CD8-positive, alpha-beta memory T cell (primary cell): ENCODE results near the gene NOXO1. TPM values are rescaled to one million over a fixed set of nuclear protein-coding genes. Genes with fewer than 3 reads are reported as not detected.

Experiments
- CTCF ChIA-PET: fragments of 350-600 bp; sonication (Branson Sonifier 250); formaldehyde crosslinking; loops from one replicate; lab custom pipeline; 2021; ENCODE audit warnings: antibody characterized with exemption; lab: Charles Lee
- POLR2A ChIA-PET: fragments of 350-600 bp; sonication (Branson Sonifier 250); formaldehyde crosslinking; loops from one replicate; lab custom pipeline; 2021; ENCODE audit warnings: antibody characterized with exemption; lab: Charles Lee
- DNase-seq, 5 donors: peaks; one replicate each; pipeline versions ENCODE4 v3.0.0 to v3.0.0-alpha.2; 2020 to 2022; ENCODE audit warnings: mixed read lengths in 1 of 5
- H3K27ac ChIP-seq: one replicate; pipeline ENCODE4 v1.7.0; 2013; ENCODE audit warnings: low read depth, mild to moderate bottlenecking, low read length, moderate library complexity
- H3K27me3 ChIP-seq: 2 replicates; pipeline ENCODE4 v1.7.0; 2013; ENCODE audit warnings: low read length, mild to moderate bottlenecking; ENCODE audit not compliant: insufficient read depth, poor library complexity, severe bottlenecking
- H3K36me3 ChIP-seq: 2 replicates; pipeline ENCODE4 v1.7.0; 2013; ENCODE audit warnings: mild to moderate bottlenecking, low read length, moderate library complexity; ENCODE audit not compliant: insufficient read depth
- H3K4me1 ChIP-seq: 2 replicates; pipeline ENCODE4 v1.7.0; 2013; ENCODE audit warnings: mild to moderate bottlenecking, low read length, moderate library complexity; ENCODE audit not compliant: insufficient read depth
- H3K4me3 ChIP-seq: 2 replicates; pipeline ENCODE4 v1.7.0; 2013; ENCODE audit warnings: mild to moderate bottlenecking, low read length
- H3K9me3 ChIP-seq: 2 replicates; pipeline ENCODE4 v1.7.0; 2013; ENCODE audit warnings: mild to moderate bottlenecking, low read length
- H3K27ac Mint-ChIP-seq, 8 donors: one replicate each; pipeline ENCODE4 v1.8.0; 2020 to 2021; ENCODE audit warnings: mixed read lengths in 8 of 8, mild to moderate bottlenecking in 6 of 8, inconsistent platforms in 3 of 8, moderate library complexity in 3 of 8
- H3K27me3 Mint-ChIP-seq, 2 donors: one replicate each; pipeline ENCODE4 v1.8.0; 2020 to 2021; ENCODE audit warnings: mixed read lengths in 2 of 2, mild to moderate bottlenecking in 1 of 2, moderate library complexity in 1 of 2
- H3K36me3 Mint-ChIP-seq, 3 donors: one replicate each; pipeline ENCODE4 v1.8.0; 2020 to 2021; ENCODE audit warnings: mixed read lengths in 3 of 3, inconsistent platforms in 1 of 3, mild to moderate bottlenecking in 1 of 3
- H3K4me1 Mint-ChIP-seq, 3 donors: one replicate each; pipeline ENCODE4 v1.8.0; 2020 to 2021; ENCODE audit warnings: mixed read lengths in 3 of 3, inconsistent platforms in 1 of 3, mild to moderate bottlenecking in 1 of 3
- H3K4me3 Mint-ChIP-seq, 7 donors: one replicate each; pipeline ENCODE4 v1.8.0; 2020 to 2021; ENCODE audit warnings: mixed read lengths in 7 of 7, mild to moderate bottlenecking in 6 of 7, moderate library complexity in 4 of 7, inconsistent platforms in 2 of 7
- H3K9me3 Mint-ChIP-seq, 5 donors: one replicate each; pipeline ENCODE4 v1.8.0; 2020 to 2022; ENCODE audit warnings: mixed read lengths in 5 of 5, mild to moderate bottlenecking in 3 of 5, moderate library complexity in 2 of 5, inconsistent platforms in 1 of 5
- polyA plus RNA-seq: library from polyadenylated mRNA; unstranded; fragments of 300-500 nt; fragmentation: Illumina TruSeq; gene quantifications from one replicate; pipeline ENCODE4 v1.2.3, GENCODE V29; 2021
- total RNA-seq, 2 experiments: library from RNA; stranded (reverse); gene quantifications; one replicate each; pipeline ENCODE4 v1.2.3, GENCODE V29; 2021

The NOXO1 gene
- total and polyA plus RNA-seq, 3 experiments from 2014 or later, result 0.47 to 0.48 TPM; not detected in 1

GRCh38 chr16:1991948-1992703, 10.9 kb upstream of the NOXO1 start:
- Histone ChIP-seq H3K4me3 (peak overlapping the region; percentile 64), H3K4me1 (peaks cover 16% of the 10 kb centered on the region), H3K27ac (peak overlapping the region; percentile 54), H3K27me3 (peaks cover 14% of the 10 kb centered on the region), H3K36me3 (no peaks in the 10 kb centered on the region), H3K9me3 (no peaks in the 10 kb centered on the region)
- ChIA-PET CTCF (interaction anchor here (1.2 to 3.5 kb wide), 3 partner anchors 12 to 148 kb away, joined by 4 to 17 read pairs (median 5); partner anchors contain the start of gene TBL3), POLR2A (interaction anchor here (0.5 to 2.9 kb wide), 8 partner anchors 11 to 163 kb away, joined by 3 to 35 read pairs (median 4); partner anchors contain the start of genes NOXO1, RPS2, TBL3 and TRAF7)
- peak overlapping the region in 5 of 8 donors; percentile 51 to 95 (median 89) for H3K27ac Mint-ChIP-seq
- H3K27me3 Mint-ChIP-seq, result peaks cover 5 to 10% of the 10 kb centered on the region in 2 donors
- peak; percentile 88 to 99 (median 98) for DNase-seq
- no peaks in the 10 kb centered on the region for H3K9me3 Mint-ChIP-seq
- peaks cover 16 to 38% (median 24%) of the 10 kb centered on the region in 3 donors for H3K4me1 Mint-ChIP-seq
- H3K36me3 Mint-ChIP-seq, result peaks cover 0 to under 1% (median 0%) of the 10 kb centered on the region in 3 donors
- H3K4me3 Mint-ChIP-seq, result peak overlapping the region; percentile 53 to 88 (median 79)

- Histone ChIP-seq H3K36me3 (no peaks in the 10 kb centered on the region), H3K9me3 (no peaks in the 10 kb centered on the region), H3K4me3 (peak overlapping the region; percentile 64), H3K27me3 (peaks cover 14% of the 10 kb centered on the region), H3K4me1 (peaks cover 16% of the 10 kb centered on the region), H3K27ac (peak overlapping the region; percentile 54)
- ChIA-PET CTCF (interaction anchor here (1.5 kb wide), 1 partner anchor 20 kb away, joined by 4 read pairs; the partner anchor contains the start of gene TBL3), POLR2A (interaction anchor here (0.6 to 2.9 kb wide), 6 partner anchors 10 to 163 kb away, joined by 3 to 35 read pairs (median 6); partner anchors contain the start of genes NOXO1, RPS2, TBL3 and TRAF7)
- Mint-ChIP-seq H3K27ac (peak overlapping the region; percentile 72 to 96 (median 90)), H3K9me3 (no peaks in the 10 kb centered on the region), H3K4me1 (peaks cover 16 to 38% (median 22%) of the 10 kb centered on the region in 3 donors), H3K27me3 (peaks cover 6 to 10% of the 10 kb centered on the region in 2 donors), H3K36me3 (peaks cover 0 to 5% (median 0%) of the 10 kb centered on the region in 3 donors), H3K4me3 (peak overlapping the region; percentile 77 to 88 (median 80))
- no peak for DNase-seq
These were observed 10.3 kb upstream of the NOXO1 start for GRCh38 chr16:1991588-1991947.

- peak overlapping the region in 7 of 8 donors; percentile 72 to 96 (median 91) for H3K27ac Mint-ChIP-seq
- H3K27me3 ChIP-seq, result peaks cover 14% of the 10 kb centered on the region
- DNase-seq, result peak; percentile 46 to 76 (median 57)
- peak overlapping the region; percentile 64 for H3K4me3 ChIP-seq
- peaks cover 6 to 10% of the 10 kb centered on the region in 2 donors for H3K27me3 Mint-ChIP-seq
- H3K9me3 Mint-ChIP-seq, result no peaks in the 10 kb centered on the region
- ChIA-PET POLR2A (interaction anchor here (0.6 to 2.9 kb wide), 6 partner anchors 10 to 164 kb away, joined by 4 to 35 read pairs (median 6); partner anchors contain the start of genes NOXO1, RPS2, TBL3 and TRAF7), CTCF (interaction anchor here (1.5 kb wide), 1 partner anchor 19 kb away, joined by 4 read pairs; the partner anchor contains the start of gene TBL3)
- peaks cover 16 to 38% (median 21%) of the 10 kb centered on the region in 3 donors for H3K4me1 Mint-ChIP-seq
- H3K4me1 ChIP-seq, result peaks cover 16% of the 10 kb centered on the region
- peaks cover 0 to 9% (median 0%) of the 10 kb centered on the region in 3 donors for H3K36me3 Mint-ChIP-seq
- H3K27ac ChIP-seq, result peak overlapping the region; percentile 51
- peak overlapping the region; percentile 77 to 88 (median 80) for H3K4me3 Mint-ChIP-seq
- H3K9me3 ChIP-seq, result no peaks in the 10 kb centered on the region
- no peaks in the 10 kb centered on the region for H3K36me3 ChIP-seq
These were observed 9.9 kb upstream of the NOXO1 start for GRCh38 chr16:1991135-1991551.

GRCh38 chr16:1990351-1991134, 9.3 kb upstream of the NOXO1 start:
- Histone ChIP-seq H3K9me3 (no peaks in the 10 kb centered on the region), H3K27me3 (peaks cover 14% of the 10 kb centered on the region), H3K4me3 (peak overlapping the region; percentile 64), H3K36me3 (no peaks in the 10 kb centered on the region), H3K27ac (peak overlapping the region; percentile 51), H3K4me1 (peaks cover 16% of the 10 kb centered on the region)
- no peaks in the 10 kb centered on the region for H3K9me3 Mint-ChIP-seq
- peaks cover 9 to 10% of the 10 kb centered on the region in 2 donors for H3K27me3 Mint-ChIP-seq
- ChIA-PET POLR2A (interaction anchor here (0.6 to 2.9 kb wide), 6 partner anchors 18 to 164 kb away, joined by 3 to 35 read pairs (median 6); partner anchors contain the start of genes RPS2, TBL3 and TRAF7), CTCF (interaction anchor here (1.5 kb wide), 1 partner anchor 19 kb away, joined by 4 read pairs; the partner anchor contains the start of gene TBL3)
- H3K4me1 Mint-ChIP-seq, result peaks cover 16 to 39% (median 20%) of the 10 kb centered on the region in 3 donors
- H3K36me3 Mint-ChIP-seq, result peaks cover 0 to 14% (median 0%) of the 10 kb centered on the region in 3 donors
- H3K27ac Mint-ChIP-seq, result peak overlapping the region; percentile 72 to 95 (median 90)
- peak in 3 of 5 donors; percentile 29 to 68 (median 55) for DNase-seq
- H3K4me3 Mint-ChIP-seq, result peak overlapping the region; percentile 77 to 88 (median 80)

GRCh38 chr16:1990101-1990350, 8.8 kb upstream of the NOXO1 start:
- no peak for DNase-seq
- peaks cover 20% of the 10 kb centered on the region for H3K4me1 ChIP-seq
- no peak overlapping the region for H3K27ac ChIP-seq
- Mint-ChIP-seq H3K36me3 (peaks cover 0 to 15% (median 0%) of the 10 kb centered on the region in 3 donors), H3K27ac (no peak overlapping the region), H3K27me3 (peaks cover 9 to 10% of the 10 kb centered on the region in 2 donors), H3K9me3 (no peaks in the 10 kb centered on the region), H3K4me3 (no peak overlapping the region), H3K4me1 (peaks cover 17 to 44% (median 22%) of the 10 kb centered on the region in 3 donors)
- no peaks in the 10 kb centered on the region for H3K36me3 ChIP-seq
- H3K27me3 ChIP-seq, result peaks cover 14% of the 10 kb centered on the region
- no peaks in the 10 kb centered on the region for H3K9me3 ChIP-seq
- CTCF ChIA-PET, result no interaction called here
- H3K4me3 ChIP-seq, result no peak overlapping the region
- POLR2A ChIA-PET, result interaction anchor here (1.0 to 2.7 kb wide), 3 partner anchors 18 to 26 kb away, joined by 3 to 35 read pairs (median 4); partner anchors contain the start of genes RPS2 and TBL3

GRCh38 chr16:1989209-1990100, 8.2 kb upstream of the NOXO1 start, which contains the start of gene SYNGR3:
TSS of gene SYNGR3 (plus strand) at chr16:1989970. CDS start at chr16:1990103, 133 bp downstream.
- H3K27me3 ChIP-seq, result peaks cover 14% of the 10 kb centered on the region
- H3K27ac ChIP-seq, result peak within 1 kb of the TSS; percentile 51
- H3K4me3 ChIP-seq, result peak within 1 kb of the TSS; percentile 64
- peak within 1 kb of the TSS; percentile 63 to 88 (median 79) for H3K4me3 Mint-ChIP-seq
- no peak for DNase-seq
- H3K4me1 Mint-ChIP-seq, result peaks cover 22 to 50% (median 25%) of the 10 kb centered on the region in 3 donors
- H3K36me3 Mint-ChIP-seq, result peaks cover 0 to 17% (median 0%) of the 10 kb centered on the region in 3 donors
- no peaks in the 10 kb centered on the region for H3K9me3 ChIP-seq
- H3K4me1 ChIP-seq, result peaks cover 26% of the 10 kb centered on the region
- no peaks in the 10 kb centered on the region for H3K36me3 ChIP-seq
- H3K27me3 Mint-ChIP-seq, result peaks cover 9 to 10% of the 10 kb centered on the region in 2 donors
- ChIA-PET CTCF (interaction anchor here (1.3 kb wide), 1 partner anchor 15 kb away, joined by 3 read pairs; no protein-coding TSS in a partner anchor), POLR2A (interaction anchor here (1.0 to 2.6 kb wide), 2 partner anchors 18 to 24 kb away, joined by 3 to 9 read pairs; partner anchors contain the start of genes RPS2 and TBL3)
- no peaks in the 10 kb centered on the region for H3K9me3 Mint-ChIP-seq
- H3K27ac Mint-ChIP-seq, result peak within 1 kb of the TSS in 7 of 8 donors; percentile 50 to 95 (median 91)
